GM03348 (cell line): ENCODE results near the gene ARHGEF26.
"Not testable (repeated sequence)": the region's sequence is repeated elsewhere in the genome, so short reads cannot be mapped to it uniquely, and the experiment has no call there.

Experiments used
- DNase-seq: peaks from one replicate; pipeline ENCODE4 v3.0.0; 2012; ENCODE audit warnings: low spot score

ARHGEF26 gene, protein sequence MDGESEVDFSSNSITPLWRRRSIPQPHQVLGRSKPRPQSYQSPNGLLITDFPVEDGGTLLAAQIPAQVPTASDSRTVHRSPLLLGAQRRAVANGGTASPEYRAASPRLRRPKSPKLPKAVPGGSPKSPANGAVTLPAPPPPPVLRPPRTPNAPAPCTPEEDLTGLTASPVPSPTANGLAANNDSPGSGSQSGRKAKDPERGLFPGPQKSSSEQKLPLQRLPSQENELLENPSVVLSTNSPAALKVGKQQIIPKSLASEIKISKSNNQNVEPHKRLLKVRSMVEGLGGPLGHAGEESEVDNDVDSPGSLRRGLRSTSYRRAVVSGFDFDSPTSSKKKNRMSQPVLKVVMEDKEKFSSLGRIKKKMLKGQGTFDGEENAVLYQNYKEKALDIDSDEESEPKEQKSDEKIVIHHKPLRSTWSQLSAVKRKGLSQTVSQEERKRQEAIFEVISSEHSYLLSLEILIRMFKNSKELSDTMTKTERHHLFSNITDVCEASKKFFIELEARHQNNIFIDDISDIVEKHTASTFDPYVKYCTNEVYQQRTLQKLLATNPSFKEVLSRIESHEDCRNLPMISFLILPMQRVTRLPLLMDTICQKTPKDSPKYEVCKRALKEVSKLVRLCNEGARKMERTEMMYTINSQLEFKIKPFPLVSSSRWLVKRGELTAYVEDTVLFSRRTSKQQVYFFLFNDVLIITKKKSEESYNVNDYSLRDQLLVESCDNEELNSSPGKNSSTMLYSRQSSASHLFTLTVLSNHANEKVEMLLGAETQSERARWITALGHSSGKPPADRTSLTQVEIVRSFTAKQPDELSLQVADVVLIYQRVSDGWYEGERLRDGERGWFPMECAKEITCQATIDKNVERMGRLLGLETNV

DNA sequence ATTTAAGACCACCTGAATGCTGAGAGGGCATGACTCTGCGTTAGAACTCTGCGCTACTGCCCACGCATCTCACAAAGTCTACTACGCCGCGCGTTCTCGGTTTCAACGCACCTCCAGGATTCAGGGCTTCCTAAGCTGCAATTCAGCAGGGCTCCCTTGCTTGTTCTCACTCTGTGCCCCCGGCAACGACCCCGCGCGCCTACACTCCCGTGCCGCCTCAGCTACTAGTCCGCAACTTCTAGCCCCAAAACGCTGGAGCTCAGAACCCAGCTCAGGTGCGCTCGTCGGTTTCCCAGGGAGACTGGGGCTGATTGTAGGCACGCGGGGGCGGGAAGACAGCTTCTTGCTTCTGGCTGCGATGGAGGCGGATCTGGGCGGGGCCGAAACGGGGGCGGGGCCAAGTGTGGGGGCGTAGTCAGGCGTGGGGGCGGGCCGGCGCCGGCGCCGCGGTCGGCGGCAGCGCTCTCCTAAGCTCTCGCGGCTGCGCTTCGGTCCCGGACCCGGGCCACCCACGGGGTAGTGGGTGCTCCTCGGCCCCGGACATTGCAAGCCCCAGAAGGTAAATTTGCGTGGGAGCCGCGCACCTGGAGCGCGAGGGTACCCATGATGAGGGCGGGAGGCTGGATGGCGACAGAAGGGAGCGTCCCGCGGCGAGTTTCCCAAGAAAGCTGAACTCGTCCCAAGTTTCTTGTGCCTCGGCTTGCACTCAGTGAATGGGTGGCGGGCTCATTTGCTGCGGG, at the start of gene ARHGEF26:
TSS of gene ARHGEF26 (plus strand) at position 430 of the 740 bp plus-strand sequence. CDS start 603 bp downstream, outside the sequence.
- DNase-seq, result peak; percentile 94

DNA sequence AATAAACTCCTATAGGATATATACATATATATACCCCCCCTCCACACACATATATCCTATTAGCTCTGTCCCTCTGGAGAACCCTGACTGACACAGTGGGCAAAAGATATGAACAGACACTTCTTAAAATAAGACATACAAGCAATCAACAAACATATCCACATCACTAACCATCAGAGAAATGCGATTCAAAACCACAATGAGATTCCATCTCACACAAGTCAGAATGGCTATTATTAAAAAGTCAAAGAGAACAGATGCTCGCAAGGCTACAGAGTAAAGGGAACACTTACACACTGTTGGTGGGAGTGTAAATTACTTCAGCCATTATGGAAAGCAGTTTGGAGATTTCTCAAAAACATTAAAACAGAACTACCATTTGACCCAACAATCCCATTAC, 46.2 kb upstream of the ARHGEF26 start:
- no peak for DNase-seq

DNA sequence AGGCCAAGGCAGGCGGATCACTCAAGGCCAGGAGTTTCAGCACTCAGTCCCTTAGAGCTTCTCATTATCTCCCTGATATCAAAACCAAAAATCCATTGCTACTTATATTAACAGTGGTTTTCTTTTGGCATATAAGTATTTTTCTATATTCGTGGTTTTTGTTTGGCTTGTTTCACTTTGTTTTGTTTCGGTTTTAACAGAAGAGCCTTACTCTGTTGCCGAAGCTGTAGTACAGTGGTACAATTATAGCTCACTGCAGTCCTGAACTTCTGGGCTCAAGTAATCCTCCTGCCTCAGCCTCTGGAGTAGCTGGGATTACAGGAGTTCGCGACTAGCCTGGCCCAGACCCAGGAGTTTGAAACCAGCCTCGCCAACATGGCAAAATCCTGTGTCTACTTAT, 42.5 kb upstream of the ARHGEF26 start:
- no peak for DNase-seq

DNA sequence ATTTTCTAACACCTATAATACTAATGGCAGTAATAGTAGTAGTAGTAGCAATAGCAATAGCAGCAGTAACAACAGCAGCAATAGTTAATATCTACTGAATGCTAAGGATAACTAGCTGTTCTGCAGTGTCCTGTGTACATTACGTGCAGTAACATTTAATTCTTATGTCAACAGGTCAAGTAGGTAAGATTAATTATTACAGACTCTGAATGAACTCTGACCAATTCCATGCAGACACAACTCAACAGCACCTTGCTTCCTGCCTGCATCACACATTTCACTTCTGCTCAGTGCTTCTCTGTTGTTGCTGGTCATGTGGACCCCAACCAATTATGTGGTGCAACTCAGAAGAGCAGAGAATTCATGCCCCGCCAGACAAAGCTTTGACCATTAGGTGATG, 39.9 kb upstream of the ARHGEF26 start:
- DNase-seq, result no peak

DNA sequence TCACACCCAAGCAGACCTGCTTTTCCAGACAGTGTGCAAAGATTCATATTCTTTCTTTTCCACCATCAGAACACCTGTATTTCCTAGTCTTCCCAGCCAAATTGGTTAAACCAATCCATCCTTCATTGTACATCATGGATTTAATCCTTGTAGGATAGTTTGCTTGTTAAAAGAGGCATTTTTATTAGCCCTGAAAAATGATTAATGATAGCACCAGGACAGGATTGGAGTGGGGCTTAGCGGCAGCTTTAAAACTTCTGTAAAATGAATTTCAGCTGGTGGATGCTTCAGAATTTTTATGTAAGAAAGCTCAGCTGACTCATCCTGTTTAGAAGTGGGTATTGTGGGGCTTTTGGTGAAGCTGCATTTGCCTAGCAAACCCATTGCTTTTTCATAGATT, 36.1 kb upstream of the ARHGEF26 start:
- DNase-seq, result no peak

DNA sequence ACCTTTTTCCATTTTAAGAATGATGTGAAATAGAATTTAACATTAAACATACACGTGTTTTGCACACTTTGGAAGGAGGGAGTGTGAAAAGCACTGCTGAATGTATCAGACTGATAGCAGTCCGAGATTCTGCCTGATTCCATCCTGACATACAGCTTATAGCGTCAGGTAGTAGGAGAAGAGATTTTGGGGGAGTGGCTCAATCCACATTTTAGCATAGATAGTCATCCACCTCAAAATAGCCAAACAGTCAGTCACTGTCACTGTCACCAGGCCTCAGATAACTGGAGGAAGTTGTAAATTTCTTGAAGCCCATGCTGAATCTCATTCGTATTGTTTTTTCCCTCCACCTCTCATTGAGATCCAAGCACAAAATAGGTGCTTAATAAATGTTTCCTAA, 35.4 kb upstream of the ARHGEF26 start:
- DNase-seq, result no peak

DNA sequence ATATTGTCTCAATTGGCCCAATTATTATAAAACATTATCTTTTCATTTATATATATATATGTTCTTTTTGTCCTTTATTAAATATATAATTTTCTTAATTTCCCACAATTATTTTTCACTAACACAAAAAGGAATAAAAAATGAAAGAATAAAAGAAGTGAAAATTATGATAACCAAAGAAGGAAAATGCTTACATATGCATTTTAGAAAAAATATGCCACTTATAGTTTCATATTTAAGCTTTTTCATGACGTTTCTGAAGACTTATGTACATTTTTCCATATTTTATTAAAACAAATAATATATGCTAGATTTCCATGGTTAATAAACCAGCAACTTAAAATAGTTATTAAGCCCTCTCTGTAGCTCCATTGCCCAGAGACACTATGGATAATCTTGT, 34.9 kb upstream of the ARHGEF26 start:
- no peak for DNase-seq

DNA sequence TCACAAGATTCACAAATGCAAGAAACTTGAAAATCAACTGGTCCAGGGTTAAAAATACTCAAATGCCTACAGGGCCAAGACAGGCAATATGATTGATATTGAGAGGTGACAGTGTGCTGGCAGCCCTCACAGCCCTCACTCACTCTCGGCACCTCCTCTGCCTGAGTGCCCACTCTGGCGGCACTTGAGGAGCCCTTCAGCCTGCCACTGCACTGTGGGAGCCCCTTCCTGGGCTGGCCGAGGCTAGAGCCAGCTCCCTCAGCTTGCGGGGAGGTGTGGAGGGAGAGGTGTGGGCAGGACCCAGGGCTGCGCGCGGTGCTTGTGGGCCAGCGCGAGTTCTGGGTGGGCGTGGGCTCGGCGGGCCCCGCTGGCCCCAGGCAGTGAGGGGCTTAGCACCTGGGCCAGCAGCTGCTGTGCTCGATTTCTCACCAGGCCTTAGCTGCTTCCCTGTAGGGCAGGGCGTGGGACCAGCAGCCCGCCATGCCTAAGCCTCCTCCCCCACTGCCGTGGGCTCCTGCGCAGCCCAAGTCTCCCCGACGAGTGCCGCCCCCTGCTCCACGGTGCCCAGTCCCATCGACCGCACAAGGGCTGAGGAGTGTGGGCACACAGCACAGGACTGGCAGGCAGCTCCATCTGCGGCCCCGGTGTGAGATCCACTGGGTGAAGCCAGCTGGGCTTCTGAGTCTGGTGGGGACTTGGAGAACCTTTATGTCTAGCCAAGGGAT, 33.3 kb upstream of the ARHGEF26 start:
- not testable (repeated sequence) for DNase-seq

DNA sequence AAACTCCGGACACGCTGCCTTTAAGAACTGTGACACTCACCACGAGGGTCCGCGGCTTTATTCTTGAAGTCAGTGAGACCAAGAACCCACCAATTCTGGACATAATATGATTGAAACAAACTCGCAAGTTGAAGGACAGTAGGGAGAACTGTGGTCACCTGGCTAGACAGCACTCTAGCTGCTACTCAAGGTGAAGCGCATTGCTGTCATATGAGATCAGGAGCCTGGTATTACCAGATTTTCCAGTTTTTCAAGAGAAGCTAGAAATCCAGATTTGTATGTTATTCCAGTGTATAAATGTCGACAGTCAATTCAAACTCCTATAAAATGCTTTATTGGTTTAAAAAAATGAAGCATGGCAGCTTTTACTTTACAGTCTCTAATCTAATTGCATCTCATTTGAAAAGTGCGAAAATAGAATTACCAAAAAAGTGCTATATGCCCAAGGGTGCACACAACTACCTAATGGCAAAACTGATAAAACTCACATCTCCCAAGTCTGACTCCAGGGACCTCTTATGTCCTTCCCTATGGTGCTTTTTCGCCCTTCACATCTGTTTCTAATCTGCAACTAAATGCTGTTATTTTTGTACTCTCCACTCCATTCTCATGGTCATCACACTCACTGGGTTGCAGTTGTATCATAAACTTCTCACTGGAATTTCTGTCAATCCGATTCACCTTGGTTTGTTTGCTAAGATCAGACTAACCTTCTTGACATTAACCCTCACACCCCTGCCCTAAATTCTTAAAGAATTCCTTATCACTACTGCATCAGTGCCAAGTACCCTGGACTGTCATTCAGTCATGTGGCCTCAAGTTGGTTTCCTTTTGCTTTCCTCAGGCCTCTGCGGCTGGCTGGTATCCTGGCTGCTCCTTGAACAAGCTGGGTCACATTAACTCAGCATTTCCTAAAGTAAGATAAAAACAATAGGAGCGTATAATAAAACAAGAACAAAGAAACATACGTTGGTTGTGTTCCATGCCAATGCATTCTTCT, 31.5 kb upstream of the ARHGEF26 start:
- DNase-seq, result no peak

DNA sequence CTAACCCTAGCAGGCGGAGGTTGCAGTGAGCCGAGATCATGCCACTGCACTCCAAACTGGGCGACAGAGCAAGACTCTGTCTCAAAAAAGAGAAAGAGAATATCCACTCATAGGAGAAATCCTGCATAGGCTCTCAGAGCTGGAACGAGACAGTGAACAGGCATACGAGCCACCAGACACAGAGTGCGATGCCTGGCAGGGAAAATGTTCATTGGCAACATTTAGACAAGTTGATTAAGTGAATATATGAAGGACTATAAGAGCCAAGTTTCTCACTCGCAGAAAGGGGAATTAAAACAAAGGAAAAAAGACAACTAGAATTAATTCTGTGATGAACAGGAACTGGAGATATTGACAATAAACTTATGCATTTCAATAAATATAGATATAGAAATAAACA, 27.1 kb upstream of the ARHGEF26 start:
- no peak for DNase-seq

DNA sequence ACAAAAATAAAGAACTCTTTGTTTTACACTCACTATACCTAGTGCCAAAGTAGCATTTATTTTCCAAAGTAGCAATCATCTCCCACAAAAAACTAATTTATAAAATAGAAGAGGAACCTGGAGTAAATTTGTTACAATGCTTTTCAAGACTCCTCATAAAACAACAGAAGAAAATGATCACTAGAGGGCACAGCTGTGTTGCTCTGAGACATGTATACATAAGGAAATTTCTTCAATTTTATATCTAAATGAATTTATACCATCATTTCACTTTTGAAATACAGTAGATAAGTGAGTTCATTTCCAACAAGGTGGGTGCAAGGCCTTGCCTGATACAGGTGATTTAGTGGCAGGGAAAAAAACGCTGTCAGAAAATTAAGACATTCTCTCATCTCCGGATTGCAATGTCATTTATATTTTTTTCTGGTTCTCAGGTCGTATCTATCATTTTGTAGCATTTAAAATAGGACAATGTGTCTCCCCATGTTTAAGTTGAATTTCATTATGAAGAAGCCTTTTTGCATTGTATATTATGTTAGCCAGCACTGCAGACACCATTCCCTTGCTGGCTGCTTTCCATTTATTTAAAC, 25.3 kb upstream of the ARHGEF26 start:
- DNase-seq, result peak; percentile 29

DNA sequence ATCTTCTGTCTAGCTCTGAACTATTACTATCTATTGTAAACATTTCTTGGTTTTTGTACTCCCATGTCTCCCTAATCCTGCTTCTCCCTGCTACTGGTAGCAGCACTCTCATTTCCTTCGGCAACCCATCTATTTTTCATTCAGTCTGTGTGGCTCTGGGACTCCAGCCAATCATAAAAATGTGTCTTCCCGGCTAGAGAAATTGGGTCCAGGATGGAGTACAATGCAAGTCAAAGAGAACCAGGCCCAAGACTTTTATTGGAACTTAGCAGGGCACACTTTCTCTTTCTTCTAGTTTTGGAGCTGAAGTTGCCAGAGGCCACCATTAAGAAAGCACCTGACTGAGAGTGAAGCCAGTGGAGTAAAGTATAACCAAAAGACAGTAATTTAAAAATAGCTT, 22.8 kb upstream of the ARHGEF26 start:
- no peak for DNase-seq

DNA sequence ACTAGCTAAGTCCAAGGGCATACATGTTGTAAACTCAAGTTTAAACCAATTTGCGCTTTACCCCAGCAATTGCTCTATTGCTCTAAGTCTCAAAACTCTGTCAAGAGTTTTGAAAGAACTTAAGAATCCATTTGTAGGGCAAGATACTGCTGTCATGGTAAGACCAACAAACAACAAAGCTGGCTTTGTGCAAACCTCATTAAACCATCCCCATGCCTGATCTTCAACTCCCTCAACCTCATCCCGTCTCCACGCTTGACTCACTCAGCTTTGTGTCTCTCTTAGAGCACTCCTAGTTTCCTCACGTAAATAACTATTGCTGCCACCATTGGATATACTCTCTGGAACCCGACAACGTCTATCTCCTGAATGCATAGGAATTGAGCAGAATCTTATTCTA, 20.6 kb upstream of the ARHGEF26 start:
- no peak for DNase-seq

DNA sequence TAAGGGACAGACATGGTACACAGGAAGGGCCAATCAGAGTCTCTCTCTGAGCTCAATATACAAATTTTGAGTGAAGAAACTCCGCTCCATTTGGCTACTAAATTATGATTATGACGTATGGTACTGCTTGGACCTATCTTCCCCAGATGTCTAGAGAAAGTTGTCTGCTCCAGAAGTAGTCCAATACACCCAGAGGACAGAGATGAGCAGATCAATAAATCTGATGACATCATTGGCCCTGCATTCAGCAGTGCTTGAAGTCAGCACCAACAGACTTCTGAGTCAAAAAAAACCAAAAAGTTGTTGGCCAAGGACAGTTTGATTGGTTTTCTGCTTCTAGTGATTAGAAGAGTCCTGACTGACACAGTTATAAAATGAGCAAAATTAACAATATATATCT, 19.9 kb upstream of the ARHGEF26 start:
- DNase-seq, result no peak

DNA sequence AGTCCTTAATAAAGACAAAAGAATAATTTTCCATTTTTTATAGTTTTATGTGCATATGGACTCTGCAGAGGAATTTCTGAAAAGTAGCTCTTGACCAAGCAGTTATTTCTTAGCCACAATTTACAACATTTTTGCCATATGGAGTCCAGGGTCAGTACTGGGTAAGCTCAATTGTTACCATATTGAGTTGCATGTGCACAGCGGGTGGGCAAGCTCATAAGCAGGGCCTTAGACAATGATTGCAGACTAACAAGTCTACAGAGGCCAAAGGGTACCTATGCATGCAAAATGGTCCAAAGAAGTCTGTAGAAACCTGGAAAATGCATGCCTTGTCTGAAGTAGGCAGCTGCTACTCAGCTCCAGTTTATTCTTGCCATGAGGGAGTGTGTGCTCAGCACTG, 19.0 kb upstream of the ARHGEF26 start:
- DNase-seq, result no peak

DNA sequence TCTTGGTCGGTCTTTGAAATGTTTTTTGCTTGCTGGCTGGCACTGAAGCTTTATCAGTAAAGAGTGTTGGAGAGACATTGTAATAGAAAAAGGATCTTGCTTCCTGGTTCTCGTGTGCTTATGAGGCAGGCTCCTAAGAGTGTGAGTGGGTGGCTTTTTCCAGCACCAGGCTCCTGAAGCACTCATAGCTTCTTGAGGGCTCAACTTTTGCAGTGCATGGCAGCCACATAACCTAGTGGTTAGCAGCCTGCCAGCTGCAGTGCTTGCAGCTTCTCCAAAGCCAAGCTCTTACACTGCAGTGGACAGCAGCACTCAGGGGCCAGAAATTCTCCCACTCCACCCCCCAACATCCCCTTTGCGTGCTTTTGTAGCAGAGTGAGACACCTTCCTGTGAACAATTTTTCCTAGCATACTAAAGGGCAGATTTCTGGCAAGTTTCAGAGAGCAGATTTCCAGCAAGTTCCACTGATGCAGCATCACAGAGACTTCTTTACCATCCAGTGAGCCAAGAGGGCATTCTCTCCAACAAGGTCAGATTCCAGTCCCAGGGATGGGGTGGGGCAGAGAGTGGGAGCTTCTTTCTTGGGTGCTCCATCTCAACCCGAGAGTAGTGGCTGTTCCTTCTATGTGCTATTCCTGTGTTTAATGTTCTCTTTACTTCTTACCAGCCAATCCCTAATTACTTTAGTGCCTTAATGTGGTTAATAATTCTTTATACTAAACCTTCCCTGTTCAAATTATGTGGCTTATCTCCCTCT, 15.8 kb upstream of the ARHGEF26 start:
- peak; percentile 6 for DNase-seq

DNA sequence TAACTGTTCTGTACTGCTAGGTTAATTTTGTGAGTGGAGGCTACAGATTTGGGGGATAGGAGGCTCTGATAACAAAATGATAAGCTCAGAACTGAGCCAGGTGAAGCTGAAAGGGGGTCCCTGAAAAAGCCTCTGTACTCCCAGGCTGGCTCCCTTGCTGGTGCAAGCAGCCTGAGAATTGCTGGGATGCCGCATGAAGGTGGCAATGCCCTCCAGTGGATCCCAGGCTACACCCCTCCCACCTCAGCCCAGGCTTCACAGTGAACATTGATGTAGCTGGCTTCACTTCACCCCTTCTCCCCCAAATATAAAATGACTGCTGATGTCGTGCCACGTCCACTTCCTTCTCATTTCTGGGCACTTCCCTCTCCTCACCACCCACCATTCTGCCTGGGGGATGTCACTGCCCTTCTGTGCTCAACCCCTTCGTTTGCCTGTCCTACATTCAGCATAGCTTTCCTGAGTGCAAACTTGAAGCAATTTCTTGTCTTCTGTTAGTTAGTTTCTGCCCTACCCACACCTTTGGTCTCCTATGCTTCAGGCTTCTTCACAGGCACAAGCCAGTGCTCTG, 9.7 kb upstream of the ARHGEF26 start:
- DNase-seq, result no peak

DNA sequence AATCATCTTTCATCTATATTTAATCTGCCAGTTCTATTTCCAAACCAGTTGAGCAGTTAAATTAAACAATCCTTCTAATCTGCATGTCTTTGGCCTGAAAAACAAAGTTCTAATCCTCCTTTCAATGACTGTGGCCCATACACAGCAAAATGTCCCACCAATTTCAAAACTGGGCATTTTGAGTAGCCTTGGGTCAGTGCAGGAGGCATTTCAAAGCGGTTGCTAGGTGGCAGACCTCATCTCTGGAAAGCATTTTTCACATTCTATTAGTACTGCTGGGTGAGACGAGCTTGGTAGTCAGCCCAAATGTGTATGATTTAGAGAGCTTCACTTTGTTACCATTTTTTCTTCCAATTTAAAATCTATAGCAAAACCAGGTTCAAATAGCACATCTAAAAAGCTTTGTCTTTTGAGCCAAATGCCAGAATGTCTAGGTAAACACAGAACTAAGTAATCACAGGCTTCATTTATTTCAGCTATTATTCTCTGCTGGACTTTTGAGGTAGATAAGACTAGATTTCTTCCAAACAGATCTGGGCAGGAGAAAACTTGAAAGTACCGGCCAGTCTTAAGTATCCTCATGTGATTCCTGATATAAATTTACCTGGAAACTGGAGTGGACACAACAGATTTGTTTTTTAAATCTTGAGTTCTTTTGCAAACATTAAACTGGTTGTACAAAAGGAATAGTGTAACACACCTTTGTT, 8.9 kb upstream of the ARHGEF26 start:
- DNase-seq, result no peak
